GM19463 (cell line): ENCODE data around the gene CD68.
"Not testable (repeated sequence)": the region's sequence is repeated elsewhere in the genome, so short reads cannot be mapped to it uniquely, and the experiment has no call there.

Experiments used
- ATAC-seq: cut with Tn5 transposase; IDR thresholded peaks from one replicate; pipeline ENCODE4 v1.9.1; 2021; ENCODE audit warnings: mild to moderate bottlenecking, moderate library complexity; ENCODE audit not compliant: unreplicated experiment

CD68 gene

GRCh38 chr17:7577327-7578199 is 1.9 kb upstream of the CD68 start:
- ATAC-seq: no peak

DNA sequence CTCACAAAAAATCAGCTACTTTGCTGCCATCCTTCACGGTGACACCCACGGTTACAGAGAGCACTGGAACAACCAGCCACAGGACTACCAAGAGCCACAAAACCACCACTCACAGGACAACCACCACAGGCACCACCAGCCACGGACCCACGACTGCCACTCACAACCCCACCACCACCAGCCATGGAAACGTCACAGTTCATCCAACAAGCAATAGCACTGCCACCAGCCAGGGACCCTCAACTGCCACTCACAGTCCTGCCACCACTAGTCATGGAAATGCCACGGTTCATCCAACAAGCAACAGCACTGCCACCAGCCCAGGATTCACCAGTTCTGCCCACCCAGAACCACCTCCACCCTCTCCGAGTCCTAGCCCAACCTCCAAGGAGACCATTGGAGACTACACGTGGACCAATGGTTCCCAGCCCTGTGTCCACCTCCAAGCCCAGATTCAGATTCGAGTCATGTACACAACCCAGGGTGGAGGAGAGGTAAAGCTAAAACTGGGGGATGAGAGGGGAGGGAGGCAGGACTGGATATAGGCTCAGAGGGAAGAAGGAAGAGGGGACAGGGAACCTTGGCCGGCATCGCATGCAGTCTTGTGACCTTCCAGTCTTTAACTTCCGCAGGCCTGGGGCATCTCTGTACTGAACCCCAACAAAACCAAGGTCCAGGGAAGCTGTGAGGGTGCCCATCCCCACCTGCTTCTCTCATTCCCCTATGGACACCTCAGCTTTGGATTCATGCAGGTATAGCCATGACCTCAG is 581 bp downstream of the CD68 start:
- no peak for ATAC-seq

DNA sequence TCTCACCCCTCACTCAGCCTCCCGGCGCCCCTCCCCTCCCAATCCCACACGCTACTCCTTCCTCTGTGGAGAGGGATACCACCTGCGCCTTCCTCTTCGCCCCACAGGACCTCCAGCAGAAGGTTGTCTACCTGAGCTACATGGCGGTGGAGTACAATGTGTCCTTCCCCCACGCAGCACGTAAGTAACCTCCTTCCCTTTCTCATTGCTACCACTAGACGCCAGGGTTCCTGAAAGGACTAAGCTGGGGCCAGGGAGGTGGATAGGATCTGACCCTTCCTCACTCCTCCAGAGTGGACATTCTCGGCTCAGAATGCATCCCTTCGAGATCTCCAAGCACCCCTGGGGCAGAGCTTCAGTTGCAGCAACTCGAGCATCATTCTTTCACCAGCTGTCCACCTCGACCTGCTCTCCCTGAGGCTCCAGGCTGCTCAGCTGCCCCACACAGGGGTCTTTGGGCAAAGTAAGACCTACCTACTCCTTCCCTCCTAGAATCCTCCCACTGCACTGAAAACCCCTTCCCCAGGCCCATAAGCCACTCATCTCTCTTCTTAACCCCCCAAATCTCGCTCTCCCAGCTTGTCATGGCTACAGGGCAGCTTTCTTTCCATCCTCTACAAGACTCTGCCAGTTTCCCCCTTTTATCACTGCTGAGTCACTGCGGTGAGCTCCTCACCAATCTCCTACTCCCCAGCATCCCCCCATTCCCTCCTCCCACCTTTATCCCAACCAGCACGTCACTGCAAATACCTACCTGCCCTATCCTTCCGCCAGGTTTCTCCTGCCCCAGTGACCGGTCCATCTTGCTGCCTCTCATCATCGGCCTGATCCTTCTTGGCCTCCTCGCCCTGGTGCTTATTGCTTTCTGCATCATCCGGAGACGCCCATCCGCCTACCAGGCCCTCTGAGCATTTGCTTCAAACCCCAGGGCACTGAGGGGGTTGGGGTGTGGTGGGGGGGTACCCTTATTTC is 1.5 kb downstream of the CD68 start:
- ATAC-seq: no peak

- ATAC-seq: no peak
Measured at GRCh38 chr17:7582396-7583252, 3.2 kb downstream of the CD68 start.

- ATAC-seq: peak; percentile 66
Measured at GRCh38 chr17:7583253-7584109, 4.0 kb downstream of the CD68 start, which contains the start of gene MPDU1. Gene MPDU1, plus strand, starts transcription at chr17:7583852. Its CDS starts 11 bp downstream, at chr17:7583863.

GRCh38 chr17:7586673-7587419 is 7.4 kb downstream of the CD68 start:
- no peak for ATAC-seq

DNA sequence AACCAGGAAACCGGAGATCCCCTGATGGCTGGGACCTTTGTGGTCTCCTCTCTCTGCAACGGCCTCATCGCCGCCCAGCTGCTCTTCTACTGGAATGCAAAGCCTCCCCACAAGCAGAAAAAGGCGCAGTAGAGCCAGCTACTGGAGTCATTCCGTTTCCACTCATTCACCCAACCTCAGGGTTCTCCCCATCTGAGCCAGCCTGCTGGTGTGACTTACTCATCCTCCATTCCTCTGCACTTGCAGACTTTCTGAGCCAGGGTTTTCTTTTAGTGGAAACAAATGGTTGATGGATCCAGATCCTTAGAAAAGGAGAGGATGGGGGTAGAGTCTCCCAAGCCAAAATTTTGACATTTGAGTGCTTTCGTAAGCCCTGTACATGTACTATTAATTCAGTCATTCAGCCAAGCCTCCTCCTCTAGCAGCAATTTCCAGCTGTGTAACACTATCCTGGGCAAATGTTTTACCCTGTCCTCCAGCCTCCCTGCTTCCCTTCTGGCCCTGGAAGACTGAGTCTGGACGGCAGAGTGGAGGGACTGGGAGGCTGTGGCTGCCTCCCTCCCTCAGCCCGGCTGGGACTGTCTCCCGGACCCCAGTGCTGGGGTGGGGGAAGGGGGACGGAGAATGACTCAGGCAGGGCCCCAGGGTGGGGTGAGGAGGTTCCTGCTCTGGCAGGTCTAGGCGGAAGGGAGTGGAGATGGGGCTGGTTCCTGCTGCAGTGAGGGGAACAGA is 8.1 kb downstream of the CD68 start:
- no peak for ATAC-seq

GRCh38 chr17:7588553-7589203 is 9.2 kb downstream of the CD68 start:
- no peak for ATAC-seq

DNA sequence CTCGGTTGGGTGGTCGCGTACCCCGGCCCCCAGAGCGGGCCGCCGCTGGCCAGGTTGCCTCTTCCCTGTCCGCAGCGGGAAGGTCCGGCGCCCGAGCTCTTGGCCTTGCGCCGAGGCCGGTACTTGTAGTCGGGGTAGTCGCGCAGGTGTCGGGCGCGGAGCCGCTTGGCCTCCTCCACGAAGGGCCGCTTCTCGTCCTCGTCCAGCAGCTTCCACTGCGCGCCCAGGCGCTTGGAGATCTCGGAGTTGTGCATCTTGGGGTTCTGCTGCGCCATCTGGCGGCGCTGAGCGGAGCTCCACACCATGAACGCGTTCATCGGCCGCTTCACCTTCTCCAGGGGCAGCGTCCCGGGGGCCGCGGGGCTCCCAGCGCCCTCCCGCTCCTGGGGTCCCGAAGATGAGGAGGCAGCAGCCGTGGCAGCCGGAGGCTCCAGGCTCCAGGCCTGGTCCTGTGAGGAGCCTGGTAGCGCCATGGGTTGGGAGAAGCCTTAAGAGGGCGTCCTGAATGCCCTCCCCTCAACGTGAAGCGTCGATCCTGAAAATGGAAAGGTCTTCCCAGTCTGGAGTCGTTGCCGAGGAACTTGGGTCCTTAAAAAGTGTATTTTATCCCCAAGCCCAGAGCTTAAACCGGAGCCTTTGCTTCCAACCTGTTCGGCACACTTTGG is 9.9 kb downstream of the CD68 start:
- no peak for ATAC-seq

DNA sequence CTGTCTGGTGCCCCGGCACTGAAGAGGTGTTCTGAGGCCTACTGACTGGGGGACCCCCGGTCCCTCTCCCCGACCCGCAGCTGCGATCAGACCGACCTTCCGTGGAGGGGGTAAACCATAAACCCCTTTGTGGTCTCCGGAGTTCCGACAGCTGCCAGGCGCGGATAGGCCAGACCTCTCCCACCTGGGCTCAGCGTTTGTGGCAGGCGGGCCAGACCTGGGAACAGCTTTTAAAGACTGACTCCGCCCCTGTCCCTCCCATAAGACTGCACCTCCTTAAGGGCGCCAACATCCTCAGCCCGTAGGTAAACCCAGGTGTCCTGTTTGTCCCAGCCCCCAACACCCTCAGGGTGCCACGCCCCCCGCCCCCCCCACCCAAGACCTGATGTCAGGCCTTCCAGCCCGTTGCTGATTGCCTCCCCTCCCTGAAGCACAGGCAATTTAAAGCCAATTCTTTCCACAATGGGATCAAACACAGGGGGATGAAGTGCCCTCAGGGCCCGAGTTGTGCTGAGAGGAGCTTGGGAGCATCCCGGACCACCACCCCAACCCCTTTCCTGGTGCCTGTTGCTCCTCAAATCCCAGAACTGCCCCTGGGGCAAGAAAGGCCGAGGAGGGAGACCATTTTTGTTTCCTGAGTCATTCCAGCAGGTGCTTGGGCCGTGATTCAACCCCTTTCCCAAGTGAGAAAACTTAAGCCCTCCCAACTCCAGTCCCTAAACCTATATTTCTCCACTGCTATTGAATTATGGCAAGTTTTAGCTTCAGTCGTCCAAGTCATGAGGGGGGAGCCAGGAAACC is 10.7 kb downstream of the CD68 start, which contains the start of gene SOX15:
Gene SOX15, minus strand, starts transcription at position 204 of the 801 bp plus-strand sequence. CDS start 418 bp downstream, outside the sequence.
- no peak for ATAC-seq

GRCh38 chr17:7590743-7591142 is 11.3 kb downstream of the CD68 start:
- no peak for ATAC-seq

GRCh38 chr17:7591596-7591995 is 12.2 kb downstream of the CD68 start:
- no peak for ATAC-seq

DNA sequence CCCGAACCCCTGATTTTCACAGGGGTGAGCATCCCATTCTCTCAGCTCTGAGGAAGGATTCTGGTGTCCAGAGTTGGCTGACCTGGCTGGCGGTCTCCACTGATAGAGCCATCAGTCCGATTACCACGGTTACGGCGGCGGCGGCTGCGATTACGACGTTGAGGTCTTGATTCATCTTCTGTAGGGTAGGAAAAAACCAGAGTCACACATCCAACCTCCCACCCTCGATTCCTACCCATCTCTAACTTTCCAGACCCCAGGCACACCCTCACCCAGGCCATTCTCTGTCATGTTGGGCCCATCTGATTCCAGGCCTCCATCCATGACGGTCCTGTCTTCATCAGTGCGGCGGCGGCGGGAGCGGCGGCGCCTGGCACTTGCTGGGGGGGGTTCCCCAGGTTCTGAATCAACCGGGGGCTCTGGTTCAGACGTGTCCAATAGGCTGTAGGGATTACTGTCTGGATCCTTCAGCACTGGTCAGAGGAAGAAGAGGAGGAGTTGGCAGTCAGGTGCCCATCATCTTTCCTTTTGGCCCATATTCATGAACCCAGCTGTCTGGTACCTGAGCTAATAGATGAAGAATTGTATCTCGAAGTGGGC is 13.1 kb downstream of the CD68 start:
- no peak for ATAC-seq

GRCh38 chr17:7593296-7593695 is 13.9 kb downstream of the CD68 start:
- ATAC-seq: no peak

DNA sequence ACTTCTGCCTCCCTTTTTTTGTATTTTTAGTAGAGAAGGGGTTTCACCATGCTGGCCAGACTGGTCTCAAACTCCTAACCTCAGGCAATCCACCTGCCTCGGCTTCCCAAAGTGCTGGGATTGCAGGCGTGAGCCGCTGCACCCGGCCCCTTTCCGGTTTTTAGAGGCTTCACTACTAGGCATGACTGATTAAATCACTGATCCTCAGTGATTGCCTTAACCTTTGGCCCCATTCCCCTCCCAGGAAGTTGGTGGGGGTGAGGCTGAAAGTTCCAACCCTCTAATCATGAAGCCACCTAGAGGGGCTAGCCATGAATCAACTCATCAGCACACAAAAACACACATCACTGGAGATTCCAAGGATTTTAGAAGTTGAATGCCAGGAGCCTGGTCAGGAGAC is 18.1 kb downstream of the CD68 start:
- ATAC-seq: not testable (repeated sequence)
